ENCODE data around the gene WAC. TPM values are rescaled to one million over a fixed set of nuclear protein-coding genes. Genes with fewer than 3 reads are reported as not detected.

The WAC gene
- total and polyA plus RNA-seq, 2 experiments from 2014 or later: 59.4 to 116 TPM

DNA sequence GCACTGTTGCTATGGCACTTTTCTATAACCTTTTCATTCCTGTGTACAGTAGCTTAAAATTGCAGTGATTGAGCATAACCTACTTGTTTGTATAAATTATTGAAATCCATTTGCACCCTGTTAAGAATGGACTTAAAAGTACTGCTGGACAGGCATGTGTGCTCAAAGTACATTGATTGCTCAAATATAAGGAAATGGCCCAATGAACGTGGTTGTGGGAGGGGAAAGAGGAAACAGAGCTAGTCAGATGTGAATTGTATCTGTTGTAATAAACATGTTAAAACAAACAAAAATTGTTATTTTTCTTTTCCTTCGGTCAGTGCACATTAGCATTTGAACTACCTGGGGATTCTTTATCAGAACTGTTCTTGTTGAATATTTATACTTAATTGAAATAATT, 87.3 kb downstream of the WAC start:
- no peak overlapping the region for H3K4me2 ChIP-seq
- Mint-ChIP-seq H3K27ac (no peak overlapping the region), H3K9me3 (no peaks in the 10 kb centered on the region), H3K27me3 (ENCODE audit: insufficient read depth, low read depth, poor library complexity) (no peaks in the 10 kb centered on the region), H3K36me3 (ENCODE audit: low read depth) (peaks cover 46% of the 10 kb centered on the region), H3K4me3 (no peak overlapping the region), H3K4me1 (peaks cover 10% of the 10 kb centered on the region)
- peaks cover 5% of the 10 kb centered on the region; the same call in 1 of the 2 replicates for H3K4me1 ChIP-seq (ENCODE audit: insufficient read depth)
- H3K79me2 ChIP-seq (replicated peaks; ENCODE audit: insufficient read depth): peaks cover 3% of the 10 kb centered on the region
- H3K4me3 ChIP-seq: no peak overlapping the region
- peaks cover 8% of the 10 kb centered on the region; the same call in 1 of the 2 replicates for H4K20me1 ChIP-seq (replicated peaks; ENCODE audit: insufficient read depth)
- H3K27me3 ChIP-seq (ENCODE audit: insufficient read depth): no peaks in the 10 kb centered on the region
- no peak for TF ChIP-seq STAT1 (IDR thresholded peaks at IDR 0.05; ENCODE audit: unreplicated experiment)
- TF ChIP-seq, protein P1, sequence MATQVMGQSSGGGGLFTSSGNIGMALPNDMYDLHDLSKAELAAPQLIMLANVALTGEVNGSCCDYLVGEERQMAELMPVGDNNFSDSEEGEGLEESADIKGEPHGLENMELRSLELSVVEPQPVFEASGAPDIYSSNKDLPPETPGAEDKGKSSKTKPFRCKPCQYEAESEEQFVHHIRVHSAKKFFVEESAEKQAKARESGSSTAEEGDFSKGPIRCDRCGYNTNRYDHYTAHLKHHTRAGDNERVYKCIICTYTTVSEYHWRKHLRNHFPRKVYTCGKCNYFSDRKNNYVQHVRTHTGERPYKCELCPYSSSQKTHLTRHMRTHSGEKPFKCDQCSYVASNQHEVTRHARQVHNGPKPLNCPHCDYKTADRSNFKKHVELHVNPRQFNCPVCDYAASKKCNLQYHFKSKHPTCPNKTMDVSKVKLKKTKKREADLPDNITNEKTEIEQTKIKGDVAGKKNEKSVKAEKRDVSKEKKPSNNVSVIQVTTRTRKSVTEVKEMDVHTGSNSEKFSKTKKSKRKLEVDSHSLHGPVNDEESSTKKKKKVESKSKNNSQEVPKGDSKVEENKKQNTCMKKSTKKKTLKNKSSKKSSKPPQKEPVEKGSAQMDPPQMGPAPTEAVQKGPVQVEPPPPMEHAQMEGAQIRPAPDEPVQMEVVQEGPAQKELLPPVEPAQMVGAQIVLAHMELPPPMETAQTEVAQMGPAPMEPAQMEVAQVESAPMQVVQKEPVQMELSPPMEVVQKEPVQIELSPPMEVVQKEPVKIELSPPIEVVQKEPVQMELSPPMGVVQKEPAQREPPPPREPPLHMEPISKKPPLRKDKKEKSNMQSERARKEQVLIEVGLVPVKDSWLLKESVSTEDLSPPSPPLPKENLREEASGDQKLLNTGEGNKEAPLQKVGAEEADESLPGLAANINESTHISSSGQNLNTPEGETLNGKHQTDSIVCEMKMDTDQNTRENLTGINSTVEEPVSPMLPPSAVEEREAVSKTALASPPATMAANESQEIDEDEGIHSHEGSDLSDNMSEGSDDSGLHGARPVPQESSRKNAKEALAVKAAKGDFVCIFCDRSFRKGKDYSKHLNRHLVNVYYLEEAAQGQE (IDR thresholded peaks at IDR 0.05; ENCODE audit: unreplicated experiment): no peak
- TF ChIP-seq ZNF114 (CRISPR knock-in tag; IDR thresholded peaks at IDR 0.05): no peak
- TF ChIP-seq, protein P2, sequence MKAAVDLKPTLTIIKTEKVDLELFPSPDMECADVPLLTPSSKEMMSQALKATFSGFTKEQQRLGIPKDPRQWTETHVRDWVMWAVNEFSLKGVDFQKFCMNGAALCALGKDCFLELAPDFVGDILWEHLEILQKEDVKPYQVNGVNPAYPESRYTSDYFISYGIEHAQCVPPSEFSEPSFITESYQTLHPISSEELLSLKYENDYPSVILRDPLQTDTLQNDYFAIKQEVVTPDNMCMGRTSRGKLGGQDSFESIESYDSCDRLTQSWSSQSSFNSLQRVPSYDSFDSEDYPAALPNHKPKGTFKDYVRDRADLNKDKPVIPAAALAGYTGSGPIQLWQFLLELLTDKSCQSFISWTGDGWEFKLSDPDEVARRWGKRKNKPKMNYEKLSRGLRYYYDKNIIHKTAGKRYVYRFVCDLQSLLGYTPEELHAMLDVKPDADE (IDR thresholded peaks at IDR 0.05): no peak
- TF ChIP-seq, protein P3, sequence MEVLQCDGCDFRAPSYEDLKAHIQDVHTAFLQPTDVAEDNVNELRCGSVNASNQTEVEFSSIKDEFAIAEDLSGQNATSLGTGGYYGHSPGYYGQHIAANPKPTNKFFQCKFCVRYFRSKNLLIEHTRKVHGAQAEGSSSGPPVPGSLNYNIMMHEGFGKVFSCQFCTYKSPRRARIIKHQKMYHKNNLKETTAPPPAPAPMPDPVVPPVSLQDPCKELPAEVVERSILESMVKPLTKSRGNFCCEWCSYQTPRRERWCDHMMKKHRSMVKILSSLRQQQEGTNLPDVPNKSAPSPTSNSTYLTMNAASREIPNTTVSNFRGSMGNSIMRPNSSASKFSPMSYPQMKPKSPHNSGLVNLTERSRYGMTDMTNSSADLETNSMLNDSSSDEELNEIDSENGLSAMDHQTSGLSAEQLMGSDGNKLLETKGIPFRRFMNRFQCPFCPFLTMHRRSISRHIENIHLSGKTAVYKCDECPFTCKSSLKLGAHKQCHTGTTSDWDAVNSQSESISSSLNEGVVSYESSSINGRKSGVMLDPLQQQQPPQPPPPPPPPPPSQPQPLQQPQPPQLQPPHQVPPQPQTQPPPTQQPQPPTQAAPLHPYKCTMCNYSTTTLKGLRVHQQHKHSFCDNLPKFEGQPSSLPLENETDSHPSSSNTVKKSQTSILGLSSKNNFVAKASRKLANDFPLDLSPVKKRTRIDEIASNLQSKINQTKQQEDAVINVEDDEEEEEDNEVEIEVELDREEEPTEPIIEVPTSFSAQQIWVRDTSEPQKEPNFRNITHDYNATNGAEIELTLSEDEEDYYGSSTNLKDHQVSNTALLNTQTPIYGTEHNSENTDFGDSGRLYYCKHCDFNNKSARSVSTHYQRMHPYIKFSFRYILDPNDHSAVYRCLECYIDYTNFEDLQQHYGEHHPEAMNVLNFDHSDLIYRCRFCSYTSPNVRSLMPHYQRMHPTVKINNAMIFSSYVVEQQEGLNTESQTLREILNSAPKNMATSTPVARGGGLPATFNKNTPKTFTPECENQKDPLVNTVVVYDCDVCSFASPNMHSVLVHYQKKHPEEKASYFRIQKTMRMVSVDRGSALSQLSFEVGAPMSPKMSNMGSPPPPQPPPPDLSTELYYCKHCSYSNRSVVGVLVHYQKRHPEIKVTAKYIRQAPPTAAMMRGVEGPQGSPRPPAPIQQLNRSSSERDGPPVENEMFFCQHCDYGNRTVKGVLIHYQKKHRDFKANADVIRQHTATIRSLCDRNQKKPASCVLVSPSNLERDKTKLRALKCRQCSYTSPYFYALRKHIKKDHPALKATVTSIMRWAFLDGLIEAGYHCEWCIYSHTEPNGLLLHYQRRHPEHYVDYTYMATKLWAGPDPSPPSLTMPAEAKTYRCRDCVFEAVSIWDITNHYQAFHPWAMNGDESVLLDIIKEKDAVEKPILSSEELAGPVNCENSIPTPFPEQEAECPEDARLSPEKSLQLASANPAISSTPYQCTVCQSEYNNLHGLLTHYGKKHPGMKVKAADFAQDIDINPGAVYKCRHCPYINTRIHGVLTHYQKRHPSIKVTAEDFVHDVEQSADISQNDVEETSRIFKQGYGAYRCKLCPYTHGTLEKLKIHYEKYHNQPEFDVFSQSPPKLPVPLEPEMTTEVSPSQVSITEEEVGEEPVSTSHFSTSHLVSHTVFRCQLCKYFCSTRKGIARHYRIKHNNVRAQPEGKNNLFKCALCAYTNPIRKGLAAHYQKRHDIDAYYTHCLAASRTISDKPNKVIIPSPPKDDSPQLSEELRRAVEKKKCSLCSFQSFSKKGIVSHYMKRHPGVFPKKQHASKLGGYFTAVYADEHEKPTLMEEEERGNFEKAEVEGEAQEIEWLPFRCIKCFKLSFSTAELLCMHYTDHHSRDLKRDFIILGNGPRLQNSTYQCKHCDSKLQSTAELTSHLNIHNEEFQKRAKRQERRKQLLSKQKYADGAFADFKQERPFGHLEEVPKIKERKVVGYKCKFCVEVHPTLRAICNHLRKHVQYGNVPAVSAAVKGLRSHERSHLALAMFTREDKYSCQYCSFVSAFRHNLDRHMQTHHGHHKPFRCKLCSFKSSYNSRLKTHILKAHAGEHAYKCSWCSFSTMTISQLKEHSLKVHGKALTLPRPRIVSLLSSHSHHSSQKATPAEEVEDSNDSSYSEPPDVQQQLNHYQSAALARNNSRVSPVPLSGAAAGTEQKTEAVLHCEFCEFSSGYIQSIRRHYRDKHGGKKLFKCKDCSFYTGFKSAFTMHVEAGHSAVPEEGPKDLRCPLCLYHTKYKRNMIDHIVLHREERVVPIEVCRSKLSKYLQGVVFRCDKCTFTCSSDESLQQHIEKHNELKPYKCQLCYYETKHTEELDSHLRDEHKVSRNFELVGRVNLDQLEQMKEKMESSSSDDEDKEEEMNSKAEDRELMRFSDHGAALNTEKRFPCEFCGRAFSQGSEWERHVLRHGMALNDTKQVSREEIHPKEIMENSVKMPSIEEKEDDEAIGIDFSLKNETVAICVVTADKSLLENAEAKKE (CRISPR knock-in tag; IDR thresholded peaks at IDR 0.05): no peak
- no peak for TF ChIP-seq CREB1 (CRISPR knock-in tag; IDR thresholded peaks at IDR 0.05; ENCODE audit: low read depth)
- peaks cover 39% of the 10 kb centered on the region for H3K36me3 ChIP-seq (ENCODE audit: insufficient read depth)
- 0 out of 2 replicates have a peak, but pooled peaks cover 3% of the 10 kb centered on the region for H3F3A ChIP-seq (replicated peaks; ENCODE audit: low read depth)
- DNase-seq (ENCODE audit: low spot score) (no peak), ATAC-seq (no peak)
- no peak overlapping the region for H2AFZ ChIP-seq
- H3K9me2 ChIP-seq (ENCODE audit: insufficient read depth): no peaks in the 10 kb centered on the region
- no peak overlapping the region for H3K27ac ChIP-seq (ENCODE audit: low read depth)
